H9 (cell line): Measurements from ENCODE around the gene SLITRK2. TPM values are rescaled to one million over a fixed set of nuclear protein-coding genes. Genes with fewer than 3 reads are reported as not detected.

Experiments used
- DNase-seq: peaks from one replicate; pipeline ENCODE4 v3.0.0-alpha.2; 2017
- H2AFZ ChIP-seq: one replicate; pipeline ENCODE4 v1.6.1; 2013; ENCODE audit warnings: mild to moderate bottlenecking, low read length, control low read depth, moderate library complexity
- H2AK5ac ChIP-seq: 2 replicates; pipeline ENCODE4 v1.6.1; 2013; ENCODE audit warnings: low read length, control low read depth, mixed read lengths; ENCODE audit not compliant: insufficient read length
- H2BK120ac ChIP-seq: one replicate; pipeline ENCODE4 v1.6.1; 2013; ENCODE audit warnings: low read depth, mild to moderate bottlenecking, low read length, control low read depth, inconsistent platforms; ENCODE audit not compliant: poor library complexity, severe bottlenecking
- H2BK12ac ChIP-seq: 2 replicates; pipeline ENCODE4 v1.6.1; 2013; ENCODE audit warnings: low read length, control low read depth, mixed read lengths, low read depth; ENCODE audit not compliant: insufficient read length
- H2BK15ac ChIP-seq: 2 replicates; pipeline ENCODE4 v1.6.1; 2013; ENCODE audit warnings: low read depth, low read length, control low read depth
- H2BK20ac ChIP-seq: one replicate; pipeline ENCODE4 v1.6.1; 2013; ENCODE audit warnings: low read depth, mild to moderate bottlenecking, low read length, control low read depth, inconsistent platforms; ENCODE audit not compliant: poor library complexity, severe bottlenecking
- H2BK5ac ChIP-seq: 2 replicates; pipeline ENCODE4 v1.6.1; 2013; ENCODE audit warnings: low read length, control low read depth, mixed read lengths; ENCODE audit not compliant: insufficient read length
- H3K14ac ChIP-seq: 2 replicates; pipeline ENCODE4 v1.6.1; 2013; ENCODE audit warnings: low read length, control low read depth; ENCODE audit not compliant: insufficient read depth
- H3K18ac ChIP-seq: 2 replicates; pipeline ENCODE4 v1.6.1; 2013; ENCODE audit warnings: low read depth, mild to moderate bottlenecking, mixed read lengths, low read length, control low read depth; ENCODE audit not compliant: insufficient read length
- H3K23ac ChIP-seq: 2 replicates; pipeline ENCODE4 v1.6.1; 2013; ENCODE audit warnings: low read length, control low read depth, mixed read lengths, low read depth; ENCODE audit not compliant: insufficient read length
- H3K23me2 ChIP-seq: 2 replicates; pipeline ENCODE4 v1.6.1; 2013; ENCODE audit warnings: low read depth, mild to moderate bottlenecking, mixed read lengths, low read length, control low read depth; ENCODE audit not compliant: insufficient read length, poor library complexity, severe bottlenecking
- H3K27ac ChIP-seq: 2 replicates; pipeline ENCODE4 v1.5.1; 2013; ENCODE audit warnings: low read length, control low read depth, mixed read lengths, low read depth; ENCODE audit not compliant: insufficient read length
- H3K27me3 ChIP-seq: 2 replicates; pipeline ENCODE4 v1.6.1; 2013; ENCODE audit warnings: low read length, control low read depth, inconsistent platforms; ENCODE audit not compliant: insufficient read depth
- H3K4ac ChIP-seq: 2 replicates; pipeline ENCODE4 v1.6.1; 2013; ENCODE audit warnings: low read depth, mild to moderate bottlenecking, control low read depth, inconsistent platforms, low read length, moderate library complexity
- H3K4me1 ChIP-seq: 2 replicates; pipeline ENCODE4 v1.6.1; 2013; ENCODE audit warnings: low read length, control low read depth, inconsistent platforms; ENCODE audit not compliant: insufficient read depth
- H3K4me2 ChIP-seq: 2 replicates; pipeline ENCODE4 v1.6.1; 2013; ENCODE audit warnings: low read length, control low read depth, mixed read lengths; ENCODE audit not compliant: insufficient read length, insufficient read depth
- H3K56ac ChIP-seq: 2 replicates; pipeline ENCODE4 v1.6.1; 2013; ENCODE audit warnings: low read depth, mild to moderate bottlenecking, mixed read lengths, low read length, control low read depth; ENCODE audit not compliant: insufficient read length
- H3K79me1 ChIP-seq: 2 replicates; pipeline ENCODE4 v1.6.1; 2013; ENCODE audit warnings: low read depth, mild to moderate bottlenecking, moderate library complexity, low read length, control low read depth, inconsistent platforms; ENCODE audit not compliant: insufficient read depth, poor library complexity, severe bottlenecking
- H3K79me2 ChIP-seq: 2 replicates; pipeline ENCODE4 v1.6.1; 2013; ENCODE audit warnings: low read length, control low read depth, inconsistent platforms; ENCODE audit not compliant: insufficient read depth
- H3K9ac ChIP-seq: 2 replicates; pipeline ENCODE4 v1.6.1; 2013; ENCODE audit warnings: low read length, control low read depth, mixed read lengths; ENCODE audit not compliant: insufficient read length; ENCODE audit errors: extremely low read depth
- H3K9me3 ChIP-seq: one replicate; pipeline ENCODE4 v1.6.1; 2013; ENCODE audit warnings: low read depth, low read length, inconsistent platforms; ENCODE audit not compliant: control insufficient read depth
- H3T11ph ChIP-seq: one replicate; pipeline ENCODE4 v1.6.1; 2013; ENCODE audit warnings: mild to moderate bottlenecking, low read length, control low read depth, inconsistent platforms
- H4K20me1 ChIP-seq: one replicate; pipeline ENCODE4 v1.6.1; 2013; ENCODE audit not compliant: control insufficient read depth, insufficient read length, insufficient read depth
- H4K5ac ChIP-seq: 2 replicates; pipeline ENCODE4 v1.6.1; 2013; ENCODE audit warnings: low read depth, mild to moderate bottlenecking, mixed read lengths, low read length, control low read depth; ENCODE audit not compliant: insufficient read length
- H4K8ac ChIP-seq: replicated peaks from 2 replicates; pipeline ENCODE4 v1.6.1; 2013; ENCODE audit warnings: low read length, control low read depth, mixed read lengths, low read depth; ENCODE audit not compliant: insufficient read length
- H4K91ac ChIP-seq: 2 replicates; pipeline ENCODE4 v1.6.1; 2013; ENCODE audit warnings: low read depth, mild to moderate bottlenecking, moderate library complexity, mixed read lengths, low read length, control low read depth; ENCODE audit not compliant: insufficient read length
- H3K27ac Mint-ChIP-seq, 3 experiments: 2 replicates in 2 of 3; 3 replicates in 1 of 3; pipeline ENCODE4 v1.8.0; 2020 to 2021; ENCODE audit warnings: mixed read lengths in 3 of 3, mild to moderate bottlenecking in 1 of 3, moderate library complexity in 1 of 3
- H3K27me3 Mint-ChIP-seq: 2 replicates; pipeline ENCODE4 v1.8.0; 2021; ENCODE audit warnings: low read depth, mild to moderate bottlenecking, moderate library complexity, mixed read lengths
- H3K36me3 Mint-ChIP-seq, 3 experiments: 2 replicates in 2 of 3; 3 replicates in 1 of 3; pipeline ENCODE4 v1.8.0; 2020 to 2021; ENCODE audit warnings: low read depth in 3 of 3, mixed read lengths in 3 of 3; ENCODE audit not compliant: insufficient read depth in 1 of 3
- H3K4me1 Mint-ChIP-seq, 2 experiments: 2 replicates each; pipeline ENCODE4 v1.8.0; 2020; ENCODE audit warnings: mixed read lengths in 2 of 2
- H3K4me3 Mint-ChIP-seq, 2 experiments: 2 replicates in 1 of 2; 3 replicates in 1 of 2; pipeline ENCODE4 v1.8.0; 2020 to 2021; ENCODE audit warnings: mild to moderate bottlenecking in 2 of 2, mixed read lengths in 2 of 2, moderate library complexity in 1 of 2
- H3K9me3 Mint-ChIP-seq, 2 experiments: 2 replicates in 1 of 2; 3 replicates in 1 of 2; pipeline ENCODE4 v1.8.0; 2020; ENCODE audit warnings: mild to moderate bottlenecking in 2 of 2, mixed read lengths in 2 of 2, moderate library complexity in 1 of 2
- CTCF ChIP-seq: fragments of 200-600 bp; sonication (generic); conservative IDR thresholded peaks from 3 replicates; pipeline ENCODE4 v1.8.0; 2021; ENCODE audit warnings: antibody characterized with exemption, mild to moderate bottlenecking
- WGBS: extraction: QIAGEN DNeasy Blood & Tissue Kit; methylation state at CpG from one replicate; pipeline ENCODE4 v1.1.7; 2013; ENCODE audit warnings: missing lambda C conversion rate, low lambda C conversion rate, mixed read lengths; ENCODE audit not compliant: insufficient read length; ENCODE audit errors: extremely low coverage; 5-methylcytosine and 5-hydroxymethylcytosine counted together
- total RNA-seq: library from RNA; stranded (reverse); gene quantifications from 2 replicates; pipeline ENCODE4 v1.2.1, GENCODE V29; 2021

SLITRK2 gene
- total RNA-seq, 1 experiment from 2014 or later, result 0.09 TPM

- no peak overlapping the region for H4K8ac ChIP-seq
- H3K27ac Mint-ChIP-seq, result no peak overlapping the region
- H2BK20ac ChIP-seq, result no peak overlapping the region
- no peak overlapping the region for H3K23ac ChIP-seq
- peak; percentile 62 for TF ChIP-seq CTCF
- H4K91ac ChIP-seq, result no peak overlapping the region
- H3K4ac ChIP-seq, result no peak overlapping the region
- H3K4me3 Mint-ChIP-seq, result no peak overlapping the region
- H2BK12ac ChIP-seq, result no peak overlapping the region
- H3K9ac ChIP-seq, result no peak overlapping the region
- H3K79me1 ChIP-seq, result no peaks in the 10 kb centered on the region
- H3K4me1 ChIP-seq, result no peaks in the 10 kb centered on the region
- WGBS, result no CpG with 5 or more reads among the region's 4 CpGs
- H2AFZ ChIP-seq, result no peak overlapping the region
- H2AK5ac ChIP-seq, result no peak overlapping the region
- H3K79me2 ChIP-seq, result no peaks in the 10 kb centered on the region
- peaks cover 43% of the 10 kb centered on the region for H3K27me3 Mint-ChIP-seq
- H3K23me2 ChIP-seq, result no peaks in the 10 kb centered on the region
- H3K18ac ChIP-seq, result no peak overlapping the region
- H3K9me3 Mint-ChIP-seq, result peaks cover 43 to 56% of the 10 kb centered on the region in 2 experiments
- no peak overlapping the region for H4K5ac ChIP-seq
- no peaks in the 10 kb centered on the region for H4K20me1 ChIP-seq
- peaks cover 2 to 4% (median 4%) of the 10 kb centered on the region in 3 experiments; a peak in 5 of 7 replicates for H3K36me3 Mint-ChIP-seq
- H3K4me2 ChIP-seq, result no peak overlapping the region
- peaks cover 21% of the 10 kb centered on the region; the same call in 1 of the 2 replicates for H3K27me3 ChIP-seq
- no peak overlapping the region for H2BK15ac ChIP-seq
- no peak overlapping the region for H2BK5ac ChIP-seq
- no peak for DNase-seq
- H3K56ac ChIP-seq, result no peak overlapping the region
- peaks cover 23% of the 10 kb centered on the region for H3K9me3 ChIP-seq
- H3K14ac ChIP-seq, result no peak overlapping the region
- no peak overlapping the region for H2BK120ac ChIP-seq
- no peak overlapping the region for H3K27ac ChIP-seq
- H3T11ph ChIP-seq, result no peak overlapping the region
- peaks cover 4 to 8% of the 10 kb centered on the region in 2 experiments; a peak in 2 of 4 replicates for H3K4me1 Mint-ChIP-seq
Measured at GRCh38 chrX:145825896-145826295, 8.3 kb downstream of the SLITRK2 start.
